ENCODE measurements around the gene MMAB. TPM values are rescaled to one million over a fixed set of nuclear protein-coding genes. Genes with fewer than 3 reads are reported as not detected.

The MMAB gene
- total and polyA plus RNA-seq, 7 experiments from 2014 or later = 13.5 to 43.3 (median 23.6) TPM

DNA sequence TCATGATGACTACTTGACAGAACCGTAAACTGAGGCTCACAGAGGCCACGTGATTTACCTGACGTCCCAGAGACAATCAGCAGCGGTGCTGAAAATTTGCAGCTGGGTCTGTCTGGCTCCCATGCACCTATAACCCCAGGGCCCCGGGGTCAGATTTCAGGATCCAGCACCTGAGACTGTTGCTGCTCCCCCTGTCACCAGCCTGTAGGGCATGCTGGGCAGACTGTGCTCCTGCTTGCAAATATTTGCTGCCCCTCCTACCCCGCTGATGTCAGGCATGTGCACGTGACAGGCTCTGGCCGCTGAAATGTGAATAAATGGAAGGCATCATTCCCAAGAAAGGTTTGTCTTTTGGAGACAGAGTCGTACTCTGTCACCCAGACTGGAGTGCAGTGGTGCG is 6.0 kb downstream of the MMAB start:
- peaks cover 2 to 58% (median 14%) of the 10 kb centered on the region in 5 donors for H3K36me3 Mint-ChIP-seq
- Histone ChIP-seq H3K4me3 (ENCODE audit: low read length) (no peak overlapping the region), H3K27ac (ENCODE audit: low read depth, low read length) (no peak overlapping the region), H3K4me1 (ENCODE audit: control insufficient read depth in 2 of 2, insufficient read depth in 2 of 2, low read length in 2 of 2) (peaks cover 0 to 1% of the 10 kb centered on the region in 2 donors), H3K9me3 (ENCODE audit: control insufficient read depth in 2 of 3, low read length in 3 of 3) (peaks cover 0 to 4% (median 0%) of the 10 kb centered on the region in 3 experiments), H3K27me3 (ENCODE audit: control insufficient read depth in 2 of 2, insufficient read depth in 2 of 2, low read length in 2 of 2) (no peaks in the 10 kb centered on the region), H3K36me3 (ENCODE audit: control insufficient read depth in 2 of 3, insufficient read depth in 3 of 3, low read length in 3 of 3) (peaks cover 0 to 63% (median 0%) of the 10 kb centered on the region in 3 experiments)
- H3K4me1 Mint-ChIP-seq = peaks cover 3 to 14% (median 8%) of the 10 kb centered on the region in 7 donors
- ATAC-seq (no peak), DNase-seq (no peak)
- no peak overlapping the region for H3K27ac Mint-ChIP-seq
- no peak overlapping the region for H3K4me3 Mint-ChIP-seq
- CTCF ChIA-PET = no interaction called here
- no peaks in the 10 kb centered on the region for H3K27me3 Mint-ChIP-seq
- POLR2A ChIA-PET = no interaction called here
- intact Hi-C loops (cut with micrococcal nuclease) = no loop called here
- peaks cover 0 to 3% (median 0%) of the 10 kb centered on the region in 11 donors for H3K9me3 Mint-ChIP-seq

GRCh38 chr12:109566424-109566823 is 6.9 kb downstream of the MMAB start:
- DNase-seq (no peak), ATAC-seq (no peak)
- POLR2A ChIA-PET = no interaction called here
- no peak overlapping the region for H3K4me3 ChIP-seq (ENCODE audit: low read length)
- CTCF ChIA-PET = no interaction called here
- H3K36me3 Mint-ChIP-seq = peaks cover 5 to 66% (median 22%) of the 10 kb centered on the region in 5 donors
- H3K4me3 Mint-ChIP-seq = no peak overlapping the region
- no peaks in the 10 kb centered on the region for H3K27me3 ChIP-seq (ENCODE audit: control insufficient read depth in 2 of 2, insufficient read depth in 2 of 2, low read length in 2 of 2)
- no peaks in the 10 kb centered on the region for H3K27me3 Mint-ChIP-seq
- H3K27ac ChIP-seq (ENCODE audit: low read depth, low read length) = no peak overlapping the region
- H3K9me3 ChIP-seq (ENCODE audit: control insufficient read depth in 2 of 3, low read length in 3 of 3) = peaks cover 0 to 8% (median 0%) of the 10 kb centered on the region in 3 experiments
- H3K4me1 ChIP-seq (ENCODE audit: control insufficient read depth in 2 of 2, insufficient read depth in 2 of 2, low read length in 2 of 2) = no peaks in the 10 kb centered on the region
- intact Hi-C loops (cut with micrococcal nuclease) = no loop called here
- peaks cover 0 to 11% (median 0%) of the 10 kb centered on the region in 11 donors for H3K9me3 Mint-ChIP-seq
- peaks cover 0 to 72% (median 0%) of the 10 kb centered on the region in 3 experiments for H3K36me3 ChIP-seq (ENCODE audit: control insufficient read depth in 2 of 3, insufficient read depth in 3 of 3, low read length in 3 of 3)
- H3K4me1 Mint-ChIP-seq = peaks cover 0 to 9% (median 4%) of the 10 kb centered on the region in 7 donors
- H3K27ac Mint-ChIP-seq = peak overlapping the region in 1 of 9 donors; percentile 18

GRCh38 chr12:109563291-109564284 is 9.7 kb downstream of the MMAB start:
- DNase-seq = no peak
- H3K9me3 ChIP-seq (ENCODE audit: control insufficient read depth in 2 of 3, low read length in 3 of 3) = peaks cover 0 to 8% (median 0%) of the 10 kb centered on the region in 3 experiments
- Mint-ChIP-seq H3K4me3 (no peak overlapping the region), H3K36me3 (peaks cover 5 to 57% (median 22%) of the 10 kb centered on the region in 5 donors), H3K27me3 (no peaks in the 10 kb centered on the region), H3K4me1 (no peaks in the 10 kb centered on the region), H3K9me3 (peaks cover 0 to 11% (median 0%) of the 10 kb centered on the region in 11 donors), H3K27ac (no peak overlapping the region)
- no peak overlapping the region for H3K4me3 ChIP-seq (ENCODE audit: low read length)
- ChIA-PET CTCF (interaction anchor here (0.9 kb wide), 1 partner anchor 247 kb away, joined by 3 read pairs; no protein-coding TSS in a partner anchor), POLR2A (no interaction called here)
- H3K27me3 ChIP-seq (ENCODE audit: control insufficient read depth in 2 of 2, insufficient read depth in 2 of 2, low read length in 2 of 2) = no peaks in the 10 kb centered on the region
- intact Hi-C loops (cut with micrococcal nuclease) = no loop called here
- ATAC-seq = no peak
- H3K27ac ChIP-seq (ENCODE audit: low read depth, low read length) = no peak overlapping the region
- no peaks in the 10 kb centered on the region for H3K4me1 ChIP-seq (ENCODE audit: control insufficient read depth in 2 of 2, insufficient read depth in 2 of 2, low read length in 2 of 2)
- peaks cover 0 to 68% (median 0%) of the 10 kb centered on the region in 3 experiments for H3K36me3 ChIP-seq (ENCODE audit: control insufficient read depth in 2 of 3, insufficient read depth in 3 of 3, low read length in 3 of 3)

DNA sequence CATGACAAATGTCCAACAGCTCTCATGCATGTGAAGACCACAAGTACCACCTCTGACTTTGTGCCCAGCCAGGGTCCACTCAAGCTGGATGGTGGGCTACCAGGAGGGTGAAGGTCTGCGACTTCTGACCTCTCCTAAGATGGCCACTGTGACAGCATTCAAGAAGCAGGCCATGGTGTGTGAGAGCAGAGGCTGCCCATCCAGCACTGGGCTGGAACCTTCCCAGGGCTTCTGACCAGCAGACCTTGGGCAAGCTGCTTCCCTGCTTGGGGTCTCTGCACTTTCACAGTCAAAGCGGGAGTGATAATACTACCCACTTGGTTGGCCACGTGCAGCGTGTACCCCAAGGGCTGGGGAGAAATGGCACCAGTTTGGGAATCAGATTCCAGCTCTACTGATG is 10.4 kb downstream of the MMAB start:
- ATAC-seq (no peak), DNase-seq (no peak)
- H3K4me3 ChIP-seq (ENCODE audit: low read length) = no peak overlapping the region
- Mint-ChIP-seq H3K27ac (no peak overlapping the region), H3K36me3 (peaks cover 5 to 53% (median 17%) of the 10 kb centered on the region in 5 donors), H3K4me1 (no peaks in the 10 kb centered on the region), H3K9me3 (peaks cover 0 to 11% (median 0%) of the 10 kb centered on the region in 11 donors), H3K4me3 (no peak overlapping the region), H3K27me3 (no peaks in the 10 kb centered on the region)
- ChIA-PET CTCF (interaction anchor here (0.9 kb wide), 1 partner anchor 246 kb away, joined by 3 read pairs; no protein-coding TSS in a partner anchor), POLR2A (no interaction called here)
- intact Hi-C loops (cut with micrococcal nuclease) = no loop called here
- H3K9me3 ChIP-seq (ENCODE audit: control insufficient read depth in 2 of 3, low read length in 3 of 3) = peaks cover 0 to 8% (median 0%) of the 10 kb centered on the region in 3 experiments
- H3K4me1 ChIP-seq (ENCODE audit: control insufficient read depth in 2 of 2, insufficient read depth in 2 of 2, low read length in 2 of 2) = no peaks in the 10 kb centered on the region
- H3K27me3 ChIP-seq (ENCODE audit: control insufficient read depth in 2 of 2, insufficient read depth in 2 of 2, low read length in 2 of 2) = no peaks in the 10 kb centered on the region
- peaks cover 0 to 61% (median 0%) of the 10 kb centered on the region in 3 experiments for H3K36me3 ChIP-seq (ENCODE audit: control insufficient read depth in 2 of 3, insufficient read depth in 3 of 3, low read length in 3 of 3)
- no peak overlapping the region for H3K27ac ChIP-seq (ENCODE audit: low read depth, low read length)

GRCh38 chr12:109561711-109562030 is 11.6 kb downstream of the MMAB start:
- Histone ChIP-seq H3K9me3 (ENCODE audit: control insufficient read depth in 2 of 3, low read length in 3 of 3) (peaks cover 0 to 8% (median 0%) of the 10 kb centered on the region in 3 experiments), H3K27ac (ENCODE audit: low read depth, low read length) (no peak overlapping the region), H3K36me3 (ENCODE audit: control insufficient read depth in 2 of 3, insufficient read depth in 3 of 3, low read length in 3 of 3) (peaks cover 0 to 49% (median 0%) of the 10 kb centered on the region in 3 experiments), H3K4me3 (ENCODE audit: low read length) (no peak overlapping the region), H3K4me1 (ENCODE audit: control insufficient read depth in 2 of 2, insufficient read depth in 2 of 2, low read length in 2 of 2) (no peaks in the 10 kb centered on the region), H3K27me3 (ENCODE audit: control insufficient read depth in 2 of 2, insufficient read depth in 2 of 2, low read length in 2 of 2) (no peaks in the 10 kb centered on the region)
- DNase-seq (no peak), ATAC-seq (no peak)
- ChIA-PET POLR2A (no interaction called here), CTCF (no interaction called here)
- Mint-ChIP-seq H3K9me3 (peaks cover 0 to 11% (median 0%) of the 10 kb centered on the region in 11 donors), H3K4me1 (no peaks in the 10 kb centered on the region), H3K27ac (no peak overlapping the region), H3K36me3 (peaks cover 5 to 43% (median 16%) of the 10 kb centered on the region in 5 donors), H3K4me3 (no peak overlapping the region), H3K27me3 (no peaks in the 10 kb centered on the region)
- intact Hi-C loops (cut with micrococcal nuclease) = no loop called here

- Mint-ChIP-seq H3K27me3 (no peaks in the 10 kb centered on the region), H3K4me1 (no peaks in the 10 kb centered on the region), H3K4me3 (no peak overlapping the region), H3K27ac (no peak overlapping the region), H3K9me3 (peaks cover 0 to 11% (median 0%) of the 10 kb centered on the region in 11 donors), H3K36me3 (peaks cover 5 to 39% (median 16%) of the 10 kb centered on the region in 5 donors)
- ChIA-PET CTCF (no interaction called here), POLR2A (interaction anchor here (1.0 kb wide), 1 partner anchor 9 kb away, joined by 4 read pairs; no protein-coding TSS in a partner anchor)
- Histone ChIP-seq H3K27me3 (ENCODE audit: control insufficient read depth in 2 of 2, insufficient read depth in 2 of 2, low read length in 2 of 2) (no peaks in the 10 kb centered on the region), H3K9me3 (ENCODE audit: control insufficient read depth in 2 of 3, low read length in 3 of 3) (peaks cover 0 to 8% (median 0%) of the 10 kb centered on the region in 3 experiments), H3K4me1 (ENCODE audit: control insufficient read depth in 2 of 2, insufficient read depth in 2 of 2, low read length in 2 of 2) (no peaks in the 10 kb centered on the region), H3K27ac (ENCODE audit: low read depth, low read length) (no peak overlapping the region), H3K4me3 (ENCODE audit: low read length) (no peak overlapping the region), H3K36me3 (ENCODE audit: control insufficient read depth in 2 of 3, insufficient read depth in 3 of 3, low read length in 3 of 3) (peaks cover 0 to 44% (median 0%) of the 10 kb centered on the region in 3 experiments)
- no peak for ATAC-seq
- intact Hi-C loops (cut with micrococcal nuclease) = no loop called here
- no peak for DNase-seq
Measured at GRCh38 chr12:109560867-109561710, 12.2 kb downstream of the MMAB start.
